ENCODE results near the gene TAX1BP1.
A peak's percentile ranks its signal among the peaks of the same experiment; 100 is the strongest.

TAX1BP1 gene

DNA sequence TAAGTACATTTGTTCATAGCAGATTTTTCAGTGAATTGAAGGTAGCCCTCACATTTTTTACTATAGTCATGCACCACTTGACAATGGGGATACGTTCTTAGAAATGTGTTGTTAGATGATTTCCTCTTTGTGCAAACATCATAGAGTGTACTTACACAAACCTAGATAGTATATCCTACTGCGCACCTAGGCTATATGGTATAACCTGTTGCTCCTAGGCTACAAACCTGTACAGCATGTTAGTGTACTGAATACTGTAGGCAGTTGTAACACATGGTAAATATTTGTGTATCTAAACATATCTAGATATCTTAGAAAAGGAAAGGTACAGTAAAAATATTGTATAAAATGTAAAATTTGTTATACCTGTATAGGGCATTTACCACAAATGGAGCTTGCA, 41.2 kb downstream of the TAX1BP1 start:
- DNase-seq (ENCODE audit: low spot score), result no peak

DNA sequence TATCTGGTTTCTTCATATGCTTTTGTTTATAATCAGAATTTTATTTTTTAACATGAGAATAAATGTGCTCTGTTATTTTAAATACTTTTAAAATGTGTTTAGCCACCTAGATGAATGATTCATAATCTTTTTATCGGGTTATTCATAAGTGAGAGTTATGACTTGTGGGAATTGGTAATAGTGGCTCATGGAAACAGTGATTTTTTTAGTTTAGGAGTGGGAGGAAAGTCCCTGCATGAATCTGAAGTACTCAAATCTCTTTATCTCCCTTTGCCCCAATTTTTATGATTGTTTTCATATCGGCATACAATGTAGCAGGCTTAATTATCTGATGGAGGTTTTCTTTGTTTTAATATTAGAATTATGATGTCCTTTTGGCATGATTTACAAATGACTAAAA, 42.9 kb downstream of the TAX1BP1 start:
- no peak for DNase-seq (ENCODE audit: low spot score)

DNA sequence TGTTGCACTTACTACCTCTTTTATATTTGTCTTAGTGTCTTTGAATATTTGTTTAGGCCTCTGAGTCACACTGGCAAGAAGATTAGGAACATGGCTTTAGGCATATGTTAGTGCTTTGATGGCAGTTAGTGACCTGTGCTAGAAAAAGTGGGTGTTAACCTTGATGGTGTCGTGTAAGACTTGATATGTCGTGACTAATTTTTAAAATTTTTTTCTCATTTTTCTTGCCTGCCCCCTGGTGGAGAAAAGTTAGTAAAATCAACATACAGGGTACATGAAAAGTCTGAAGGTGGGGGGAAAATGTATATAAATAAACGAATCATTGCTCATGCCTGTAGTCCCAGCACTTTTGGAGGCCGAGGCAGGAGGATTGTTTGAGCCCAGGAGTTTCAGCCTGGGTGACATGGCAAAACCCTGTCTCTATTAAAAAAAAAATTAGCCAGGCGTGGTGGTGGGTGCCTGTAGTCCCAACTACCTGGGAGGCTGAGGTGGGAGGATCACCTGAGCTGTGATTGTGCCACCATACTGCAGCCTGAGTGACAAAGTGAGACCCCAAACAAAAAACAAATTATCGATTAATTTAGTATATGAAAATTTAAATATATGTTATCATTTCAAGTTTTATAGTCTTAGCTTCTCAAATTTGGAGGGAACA, 44.6 kb downstream of the TAX1BP1 start:
- DNase-seq (ENCODE audit: low spot score), result peak; percentile 10

DNA sequence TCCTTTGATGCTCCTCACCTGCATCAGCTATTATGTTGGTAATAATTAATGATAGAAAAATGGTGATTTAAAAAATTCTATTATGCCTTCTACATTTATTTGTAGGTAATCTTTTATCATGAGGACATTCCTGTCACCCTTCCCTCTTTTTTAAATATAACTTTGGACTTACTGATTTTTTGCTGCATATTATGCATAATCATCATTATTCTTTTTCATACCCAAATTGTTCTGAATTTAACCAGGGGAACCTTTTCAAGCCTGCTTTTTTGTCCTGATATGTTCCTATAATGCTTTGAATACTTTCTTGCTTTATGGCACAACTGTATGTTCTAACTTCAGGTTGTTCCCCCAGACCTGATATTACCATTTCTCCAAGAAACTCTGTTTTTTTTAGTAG, 48.5 kb downstream of the TAX1BP1 start:
- no peak for DNase-seq (ENCODE audit: low spot score)

DNA sequence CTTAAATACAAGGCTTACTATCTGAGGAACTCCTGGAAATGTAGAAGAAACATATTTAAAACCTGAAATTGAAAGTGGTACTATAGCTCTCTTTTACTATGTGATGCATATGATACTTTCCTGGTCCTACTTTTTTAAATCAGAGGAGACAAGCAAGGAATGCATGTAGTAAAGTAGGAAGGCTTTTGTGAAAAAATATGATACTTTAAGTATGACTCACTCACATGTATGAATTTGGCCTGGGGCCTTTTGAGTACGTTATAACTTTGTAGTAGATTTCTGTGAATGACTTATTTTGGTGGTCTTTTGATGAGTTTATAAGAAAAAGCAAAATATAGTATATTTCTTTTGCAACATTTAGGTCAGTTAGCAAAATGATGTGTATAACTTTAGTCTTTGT, 53.8 kb downstream of the TAX1BP1 start:
- no peak for DNase-seq (ENCODE audit: low spot score)

DNA sequence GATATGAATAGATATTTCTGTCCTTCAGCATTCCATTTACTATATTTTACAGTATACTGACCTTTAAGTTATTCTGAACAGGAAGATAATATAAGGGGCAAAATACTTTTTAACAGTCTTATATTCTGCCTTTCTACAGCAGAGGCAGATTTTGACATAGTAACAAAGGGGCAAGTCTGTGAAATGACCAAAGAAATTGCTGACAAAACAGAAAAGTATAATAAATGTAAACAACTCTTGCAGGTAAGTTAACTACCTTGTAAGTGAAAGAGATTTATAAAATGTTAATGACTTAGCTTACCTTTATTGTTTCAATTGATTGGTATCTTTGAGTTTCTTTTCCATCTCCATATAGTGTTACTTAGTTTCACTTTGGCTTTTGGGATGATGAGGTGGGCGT, 56.0 kb downstream of the TAX1BP1 start:
- DNase-seq (ENCODE audit: low spot score), result no peak

DNA sequence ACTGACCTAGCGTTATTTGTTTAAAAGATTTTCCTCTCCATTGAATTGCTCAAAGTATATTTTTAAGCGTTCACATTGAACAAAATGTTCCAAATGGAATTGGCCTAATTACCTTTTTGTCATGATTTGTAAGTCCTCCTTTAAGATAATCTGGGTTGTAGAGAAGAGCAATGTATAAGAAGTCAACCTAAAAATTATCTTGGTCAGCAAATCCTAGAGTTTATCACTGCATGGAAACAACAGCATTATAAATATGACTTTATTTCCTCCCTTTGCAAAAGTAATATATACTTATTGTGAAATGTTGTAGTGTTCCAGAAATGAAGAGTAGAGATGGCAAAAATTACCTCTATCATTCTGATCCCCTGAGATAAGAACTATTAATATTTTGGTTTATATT, 59.2 kb downstream of the TAX1BP1 start:
- no peak for DNase-seq (ENCODE audit: low spot score)

DNA sequence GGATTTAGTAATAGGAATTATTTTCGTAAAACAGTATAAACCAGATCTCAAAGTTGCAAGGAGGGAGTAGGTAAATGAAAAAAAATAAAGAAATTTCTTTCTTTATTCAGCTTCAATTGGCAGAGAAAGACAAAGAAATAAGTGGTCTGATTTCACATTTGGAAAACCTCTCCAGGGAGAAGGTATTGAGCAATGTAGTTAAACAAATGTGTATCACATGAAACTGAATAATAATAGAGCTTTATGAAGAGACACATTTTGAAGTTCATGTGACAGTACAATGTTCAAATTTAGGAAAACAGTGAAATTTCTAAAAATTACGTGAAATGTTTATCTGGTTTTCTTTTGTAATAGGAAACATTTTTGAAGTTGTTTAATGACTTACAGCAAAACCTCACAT, 63.0 kb downstream of the TAX1BP1 start:
- DNase-seq (ENCODE audit: low spot score), result no peak

DNA sequence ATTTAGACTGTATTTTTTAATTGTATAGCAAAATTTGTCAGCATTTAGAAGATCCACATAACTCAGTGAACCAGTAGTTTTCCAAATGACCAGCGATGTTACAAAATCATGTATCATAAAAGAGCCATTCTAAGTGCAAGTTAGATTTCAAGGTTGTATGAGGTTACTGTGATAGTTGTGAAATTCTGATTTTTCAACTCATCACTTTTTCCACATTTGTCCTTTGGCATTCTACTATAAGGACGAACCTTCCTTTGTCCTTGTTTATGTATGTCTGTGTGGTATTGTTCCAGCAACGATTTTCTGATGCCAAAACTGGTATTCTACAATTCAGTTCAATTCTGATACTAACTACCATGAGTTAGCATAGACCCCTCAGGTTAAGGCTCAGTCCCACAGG, 64.2 kb downstream of the TAX1BP1 start:
- no peak for DNase-seq (ENCODE audit: low spot score)

DNA sequence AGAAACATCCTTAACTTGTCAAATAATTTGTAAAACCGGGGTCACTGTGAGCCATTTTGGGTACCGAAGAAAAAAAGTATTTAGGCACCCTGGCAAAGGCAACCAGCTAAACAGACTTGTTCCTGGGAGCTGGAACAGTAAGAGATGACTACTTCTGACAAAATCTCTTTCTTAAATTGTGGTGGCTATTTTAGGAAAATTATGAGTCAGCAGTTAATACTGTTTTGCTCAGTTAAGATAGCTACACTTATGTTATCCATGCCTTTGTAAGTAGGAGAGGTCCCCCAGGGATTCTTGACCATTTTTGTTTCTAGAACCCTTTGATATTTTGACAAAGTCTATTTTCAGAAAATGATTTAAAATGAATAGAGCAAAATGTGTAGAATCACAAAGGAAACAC, 68.7 kb downstream of the TAX1BP1 start:
- DNase-seq (ENCODE audit: low spot score), result no peak

DNA sequence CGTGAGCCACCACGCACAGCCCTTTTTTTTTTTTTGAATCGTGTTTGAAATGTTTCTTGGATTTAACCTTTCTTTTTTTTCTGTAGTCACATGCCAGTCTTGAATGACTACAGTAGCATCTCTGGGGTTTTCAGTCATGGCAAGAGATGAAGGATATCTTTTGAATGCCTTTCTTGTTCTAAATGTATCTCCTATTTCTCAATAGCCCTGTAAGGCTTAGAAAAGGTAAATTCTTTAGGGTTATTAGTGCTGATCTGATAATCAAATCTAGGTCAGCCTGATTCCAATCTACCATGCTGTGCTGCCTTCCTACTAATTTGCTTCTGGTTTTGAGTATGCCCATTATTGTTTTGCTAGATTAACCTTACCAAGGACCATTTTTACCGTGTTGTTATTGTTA, 70.2 kb downstream of the TAX1BP1 start:
- no peak for DNase-seq (ENCODE audit: low spot score)

DNA sequence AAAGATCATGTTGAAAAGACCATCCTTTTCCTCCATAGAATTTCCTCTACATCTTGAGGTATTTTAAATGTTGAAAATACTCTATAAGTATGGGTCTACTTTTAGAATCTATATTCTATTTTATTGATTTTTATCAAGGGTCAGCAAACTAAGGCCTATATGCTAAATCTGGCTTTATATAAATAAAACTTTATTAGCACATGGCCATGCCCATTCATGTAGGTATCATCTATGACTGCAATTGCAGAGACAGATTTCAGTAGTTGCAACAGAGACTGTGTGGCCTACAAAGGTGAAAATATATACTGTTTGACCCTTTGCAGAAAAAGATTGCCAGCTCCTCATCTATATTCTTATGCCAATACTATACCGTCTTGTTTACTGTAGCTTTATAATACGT, 72.7 kb downstream of the TAX1BP1 start:
- DNase-seq (ENCODE audit: low spot score), result no peak

DNA sequence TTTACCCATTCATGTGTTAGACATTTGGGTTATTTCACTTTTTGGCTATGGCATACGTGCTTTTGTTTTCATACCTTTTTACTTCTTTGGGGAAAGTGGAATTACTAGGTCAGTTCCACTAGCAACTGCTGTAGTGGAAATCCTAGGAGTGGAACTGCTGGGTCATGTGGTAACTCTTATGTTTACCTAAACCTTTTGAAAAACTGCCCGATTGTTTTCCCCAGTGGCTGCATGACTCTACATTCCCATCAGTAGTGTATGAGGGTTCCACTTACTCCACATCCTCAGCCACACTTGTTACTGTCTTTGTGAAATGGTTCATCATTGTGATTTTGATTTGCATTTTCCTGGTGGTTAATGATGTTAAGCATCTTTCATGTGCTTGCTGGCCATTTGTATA, 82.3 kb downstream of the TAX1BP1 start:
- no peak for DNase-seq (ENCODE audit: low spot score)

DNA sequence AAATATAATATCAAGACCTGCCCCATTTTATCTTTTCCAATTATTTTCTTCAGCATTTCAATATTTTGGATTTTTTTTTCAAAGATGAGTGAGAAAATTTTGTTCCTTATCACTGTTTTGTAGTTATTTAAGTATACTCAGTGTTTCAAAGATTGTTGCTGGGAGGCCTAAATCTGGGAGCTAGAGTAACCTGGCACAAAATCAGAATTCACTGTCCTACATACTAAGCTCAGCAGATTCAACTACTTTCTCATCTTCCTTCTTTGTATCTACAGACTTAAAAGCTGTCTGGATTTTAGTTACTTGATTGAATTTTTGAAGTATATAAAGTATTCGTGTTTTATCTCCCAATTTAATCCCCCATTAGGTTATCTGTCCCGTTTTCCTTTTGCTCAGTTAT, 85.9 kb downstream of the TAX1BP1 start:
- no peak for DNase-seq (ENCODE audit: low spot score)

DNA sequence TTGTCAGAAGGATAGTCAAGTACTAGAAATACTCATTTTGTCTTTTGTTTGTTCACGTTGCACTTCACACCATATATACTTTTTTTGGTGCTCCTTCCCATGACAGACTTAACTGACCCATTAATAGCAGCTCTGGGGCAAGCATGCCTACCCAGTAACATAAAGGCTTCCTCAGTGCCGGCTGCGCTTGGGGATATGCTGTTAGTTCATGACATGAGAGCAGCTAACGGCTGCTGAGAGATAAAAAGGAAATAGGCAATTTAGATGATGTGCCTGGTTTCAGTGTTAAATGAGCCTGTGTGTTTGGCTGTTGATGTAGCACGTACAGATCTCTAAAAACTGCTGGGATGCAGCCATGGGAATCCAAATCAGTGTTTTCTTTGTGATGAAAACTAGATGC, 86.4 kb downstream of the TAX1BP1 start:
- DNase-seq (ENCODE audit: low spot score), result no peak

DNA sequence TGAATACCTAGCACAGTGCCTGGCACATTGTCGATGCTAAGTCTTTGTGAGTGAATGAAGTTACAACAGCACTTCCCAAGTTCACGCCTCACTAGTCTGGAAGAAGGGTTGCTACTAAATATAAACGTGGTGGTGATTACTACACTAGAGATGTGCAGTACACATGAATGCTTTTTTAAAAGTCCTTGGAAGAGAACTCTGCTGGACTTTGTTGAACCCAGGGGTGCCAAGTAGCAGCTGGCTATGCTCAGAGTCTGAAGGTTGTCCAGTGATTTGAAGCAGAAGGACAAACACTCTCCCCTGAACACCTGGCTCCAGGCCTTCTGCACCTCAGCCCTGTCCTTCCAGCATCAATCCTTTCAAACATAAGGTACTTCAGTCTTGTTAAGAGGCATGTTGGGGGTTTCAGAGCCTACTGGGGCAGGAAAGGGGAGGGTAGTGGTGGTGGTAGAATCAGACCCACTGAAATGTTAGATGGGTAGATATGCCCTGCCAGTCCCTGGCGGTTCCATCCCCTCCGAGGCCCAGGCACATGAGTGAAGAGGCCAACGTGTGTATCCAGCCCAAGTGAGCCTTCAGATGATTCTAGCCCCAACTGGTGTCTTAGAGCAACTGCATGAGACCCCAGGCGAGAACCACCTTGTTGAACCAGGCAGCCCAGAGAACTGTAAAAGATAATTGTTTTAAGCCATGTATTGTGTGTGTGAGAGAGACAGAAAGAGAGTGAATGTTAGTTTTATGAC, 94.4 kb downstream of the TAX1BP1 start:
- peak; percentile 39 for DNase-seq (ENCODE audit: low spot score)

DNA sequence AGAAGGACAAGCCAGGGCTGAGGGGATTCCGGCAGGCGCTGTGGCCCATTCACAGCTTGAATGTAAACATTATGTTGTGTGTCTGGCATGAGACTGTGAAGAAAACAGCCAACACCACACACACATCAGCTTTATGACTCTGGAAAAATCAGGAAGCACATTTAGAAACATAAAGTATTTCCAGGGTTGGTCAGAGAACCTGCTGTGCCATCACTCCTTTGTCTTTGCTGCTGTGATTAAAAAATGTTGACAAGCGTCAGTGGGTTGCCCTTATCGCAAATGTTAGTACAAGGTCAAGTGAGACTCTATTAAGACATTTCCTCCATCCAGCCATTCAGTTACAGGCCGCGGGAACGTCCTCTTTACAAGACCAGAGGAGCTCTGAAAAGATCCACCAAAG, 95.4 kb downstream of the TAX1BP1 start:
- DNase-seq (ENCODE audit: low spot score), result no peak

DNA sequence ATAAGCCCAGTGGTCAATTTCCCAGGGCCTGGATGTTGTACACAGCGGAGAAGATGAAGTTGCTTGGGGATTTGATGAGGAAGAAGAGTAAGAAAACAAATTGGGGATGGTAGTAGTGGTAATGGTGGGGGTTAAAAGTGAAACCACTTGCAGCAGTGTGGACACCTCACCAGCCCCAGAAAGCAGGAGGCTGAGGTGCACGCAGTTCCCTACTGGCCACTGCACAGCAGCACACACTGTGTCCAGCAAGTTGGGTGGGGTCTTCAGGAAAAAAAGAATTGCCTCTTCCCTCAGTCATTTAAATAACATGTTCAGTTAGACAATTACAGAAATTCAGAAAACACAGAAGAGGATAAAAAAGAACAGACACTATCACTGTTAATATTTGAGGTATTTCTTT, 96.6 kb downstream of the TAX1BP1 start:
- no peak for DNase-seq (ENCODE audit: low spot score)

DNA sequence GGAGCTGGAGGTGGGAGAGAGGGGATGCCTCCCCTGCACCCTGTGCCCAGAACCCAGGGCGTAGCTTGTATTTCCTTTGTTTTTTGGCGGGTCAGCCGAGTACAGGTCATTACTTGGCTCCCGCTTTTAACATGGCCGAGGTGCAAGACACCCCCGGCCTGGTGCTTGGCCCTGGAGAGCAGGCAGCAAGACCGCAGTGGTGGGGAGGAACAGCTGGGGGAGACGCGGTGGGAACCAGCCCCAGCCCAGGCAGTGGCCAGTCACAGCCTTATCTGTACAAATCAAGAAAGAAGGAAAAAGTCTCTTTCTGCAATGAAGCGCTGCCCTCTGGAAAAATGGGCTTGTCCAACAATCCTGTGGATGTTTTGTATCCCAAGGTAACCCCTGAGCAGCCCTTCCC, 99.1 kb downstream of the TAX1BP1 start:
- DNase-seq (ENCODE audit: low spot score), result no peak

DNA sequence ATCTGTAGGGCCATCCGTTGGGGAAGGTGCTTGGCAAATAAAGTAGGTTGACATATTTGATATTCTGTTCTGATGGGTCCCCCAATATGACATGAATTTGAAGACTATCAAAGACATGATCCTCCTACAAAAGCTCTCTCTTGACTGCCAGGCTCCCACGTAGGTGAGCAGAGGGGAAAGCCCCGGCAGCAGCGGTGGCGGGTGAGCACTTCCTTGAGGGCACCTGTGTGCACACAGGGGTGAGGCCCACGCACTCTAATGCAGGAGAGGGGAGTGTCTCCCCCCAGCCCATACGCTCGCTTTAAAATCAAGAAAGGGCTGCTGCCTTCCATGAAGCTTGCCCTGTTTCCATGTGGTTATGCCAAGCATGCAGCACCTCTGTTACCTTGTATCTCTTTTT, 100.4 kb downstream of the TAX1BP1 start:
- no peak for DNase-seq (ENCODE audit: low spot score)

DNA sequence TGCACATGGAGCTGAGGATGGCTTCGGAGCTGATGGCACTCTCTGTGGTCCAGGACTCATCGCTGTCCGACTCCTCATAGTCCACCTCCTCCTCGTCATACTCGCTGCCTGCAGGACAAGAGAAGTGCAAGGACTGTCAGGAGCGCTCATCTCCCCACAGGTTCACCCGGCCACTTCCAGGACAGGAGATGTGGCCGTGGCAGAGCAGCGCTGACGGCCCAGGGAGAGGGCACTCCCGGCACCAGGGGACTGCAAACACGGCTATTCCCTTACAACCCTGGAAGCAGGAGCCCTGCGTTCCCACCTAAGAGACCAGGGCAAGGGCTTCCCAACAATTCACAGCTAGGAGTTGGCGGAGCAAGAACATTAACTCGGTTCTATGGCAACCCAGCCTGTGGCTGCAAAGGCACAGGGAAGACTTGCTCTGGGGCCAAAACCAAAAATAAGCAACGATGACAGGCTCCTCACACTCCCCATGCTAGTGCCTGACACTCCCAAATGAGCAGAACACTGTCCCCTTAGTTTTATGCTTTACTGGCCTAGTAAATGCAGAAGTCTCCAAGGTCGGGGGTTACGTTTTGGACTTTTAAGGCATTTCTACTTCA, 100.9 kb downstream of the TAX1BP1 start:
- no peak for DNase-seq (ENCODE audit: low spot score)

DNA sequence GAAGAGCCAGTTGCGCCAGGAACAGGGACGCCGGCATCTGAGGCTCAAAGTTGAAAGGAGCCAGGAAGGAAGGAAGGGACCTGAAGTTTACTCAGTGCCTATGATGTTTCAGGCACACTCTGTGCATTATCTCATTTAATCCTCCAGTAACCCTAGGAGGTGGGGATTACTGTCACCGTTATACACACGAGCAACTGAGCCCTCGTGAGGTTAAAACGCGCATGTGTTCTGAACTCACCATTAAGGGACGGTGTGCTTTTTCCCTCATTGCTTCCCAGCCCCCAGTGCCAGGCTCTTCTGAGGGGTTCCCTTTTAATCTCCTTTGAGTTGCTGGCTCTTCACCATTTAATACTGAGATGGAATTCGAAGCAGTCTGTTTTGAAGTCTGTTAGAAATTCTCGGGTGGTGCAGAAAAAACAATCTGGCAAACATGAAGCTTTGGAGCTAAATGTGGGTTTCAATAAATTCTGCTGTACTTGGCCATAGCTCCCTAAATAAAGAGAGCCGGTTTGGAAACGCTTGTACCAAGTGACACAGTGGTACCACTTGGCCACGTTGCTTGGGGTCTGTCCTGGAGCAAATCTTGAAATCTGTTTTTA, 102.2 kb downstream of the TAX1BP1 start:
- no peak for DNase-seq (ENCODE audit: low spot score)

DNA sequence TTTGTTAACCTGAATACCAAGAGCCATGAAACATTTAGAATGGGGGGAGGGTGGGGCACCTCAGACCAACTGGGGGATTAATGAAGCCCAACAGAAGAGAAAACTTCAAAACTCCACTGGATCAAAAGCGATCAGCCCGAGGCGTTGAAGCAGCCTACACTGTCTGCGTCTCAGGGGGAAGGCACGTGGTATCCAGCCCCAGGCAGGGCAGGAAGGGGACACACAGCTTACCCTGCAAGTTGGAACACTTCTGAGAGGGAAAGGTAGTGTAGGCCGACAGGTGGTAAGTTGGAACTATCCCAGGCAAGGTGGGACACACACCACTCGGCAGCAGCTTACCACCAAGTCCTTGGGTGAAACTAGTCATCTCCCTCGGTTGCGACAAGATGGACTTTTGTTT, 102.9 kb downstream of the TAX1BP1 start:
- DNase-seq (ENCODE audit: low spot score), result no peak

All from globus pallidus (tissue), 1 donor.